ENCODE measurements around the gene TIAM1.

The TIAM1 gene

DNA sequence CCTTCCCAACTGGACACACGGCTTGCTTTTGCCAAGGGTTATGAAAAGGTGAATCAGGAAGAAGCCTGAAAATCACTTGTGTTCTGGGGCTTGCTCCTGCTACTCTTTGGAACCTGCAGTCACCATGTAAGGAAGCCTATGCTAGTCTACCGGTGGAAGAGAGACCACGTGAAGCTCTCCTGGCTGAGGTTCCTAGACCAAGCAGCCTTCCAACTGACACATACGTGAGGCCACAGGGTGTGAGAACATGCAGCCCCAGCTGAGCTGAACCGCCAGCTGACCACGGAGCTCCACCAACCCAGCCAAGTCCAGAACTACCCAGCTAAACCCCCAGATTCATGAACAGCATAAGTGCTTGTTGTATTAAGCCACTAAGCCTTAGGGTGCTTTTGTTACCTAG, 233.0 kb downstream of the TIAM1 start:
- Histone ChIP-seq H3K4me1 (ENCODE audit: control insufficient read depth, insufficient read depth, low read length) (no peaks in the 10 kb centered on the region; the same call in 1 of the 2 replicates), H3K4me3 (ENCODE audit: low read depth, low read length) (no peak overlapping the region), H3K27ac (ENCODE audit: low read depth, low read length) (no peak overlapping the region), H3K9me3 (ENCODE audit: control insufficient read depth, insufficient read depth, low read depth, low read length) (peaks cover 13% of the 10 kb centered on the region), H3K36me3 (ENCODE audit: control insufficient read depth, insufficient read depth, low read length) (no peaks in the 10 kb centered on the region), H3K9ac (ENCODE audit: low read length) (no peak overlapping the region), H3K27me3 (ENCODE audit: control insufficient read depth, insufficient read depth, low read length) (no peaks in the 10 kb centered on the region)

DNA sequence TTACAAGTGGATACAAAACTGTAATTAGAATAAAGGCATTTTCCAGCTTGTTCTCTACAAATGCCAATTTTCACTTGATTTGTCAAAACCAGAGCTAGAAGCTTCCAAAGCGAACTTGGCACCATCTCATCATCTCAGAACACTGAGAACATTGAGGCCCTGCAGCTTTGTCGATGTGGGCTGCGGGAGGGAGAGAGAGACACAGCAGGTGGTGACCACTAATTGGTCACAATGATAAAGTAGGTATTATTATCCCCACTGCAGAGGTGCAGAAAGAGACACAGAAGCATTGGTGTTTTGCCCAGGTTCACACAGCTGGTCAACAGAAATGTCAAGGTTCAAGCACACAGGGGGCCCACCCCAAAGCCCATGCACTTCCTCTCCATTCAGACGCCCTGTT, 233.6 kb downstream of the TIAM1 start:
- no peak overlapping the region for H3K4me3 ChIP-seq (ENCODE audit: low read depth, low read length)
- H3K36me3 ChIP-seq (ENCODE audit: control insufficient read depth, insufficient read depth, low read length), result no peaks in the 10 kb centered on the region
- H3K9ac ChIP-seq (ENCODE audit: low read length), result no peak overlapping the region
- no peaks in the 10 kb centered on the region; the same call in 1 of the 2 replicates for H3K4me1 ChIP-seq (ENCODE audit: control insufficient read depth, insufficient read depth, low read length)
- H3K9me3 ChIP-seq (ENCODE audit: control insufficient read depth, insufficient read depth, low read depth, low read length), result peaks cover 19% of the 10 kb centered on the region
- no peaks in the 10 kb centered on the region for H3K27me3 ChIP-seq (ENCODE audit: control insufficient read depth, insufficient read depth, low read length)
- H3K27ac ChIP-seq (ENCODE audit: low read depth, low read length), result no peak overlapping the region

GRCh38 chr21:31107871-31108270, 236.2 kb downstream of the TIAM1 start:
- Histone ChIP-seq H3K27ac (ENCODE audit: low read depth, low read length) (no peak overlapping the region), H3K4me3 (ENCODE audit: low read depth, low read length) (no peak overlapping the region), H3K9me3 (ENCODE audit: control insufficient read depth, insufficient read depth, low read depth, low read length) (peaks cover 29% of the 10 kb centered on the region), H3K9ac (ENCODE audit: low read length) (no peak overlapping the region), H3K4me1 (ENCODE audit: control insufficient read depth, insufficient read depth, low read length) (no peaks in the 10 kb centered on the region; the same call in 1 of the 2 replicates), H3K27me3 (ENCODE audit: control insufficient read depth, insufficient read depth, low read length) (no peaks in the 10 kb centered on the region), H3K36me3 (ENCODE audit: control insufficient read depth, insufficient read depth, low read length) (no peaks in the 10 kb centered on the region)

- Histone ChIP-seq H3K27ac (ENCODE audit: low read depth, low read length) (no peak overlapping the region), H3K4me1 (ENCODE audit: control insufficient read depth, insufficient read depth, low read length) (no peaks in the 10 kb centered on the region; the same call in 1 of the 2 replicates), H3K27me3 (ENCODE audit: control insufficient read depth, insufficient read depth, low read length) (no peaks in the 10 kb centered on the region), H3K36me3 (ENCODE audit: control insufficient read depth, insufficient read depth, low read length) (no peaks in the 10 kb centered on the region), H3K9me3 (ENCODE audit: control insufficient read depth, insufficient read depth, low read depth, low read length) (peaks cover 29% of the 10 kb centered on the region), H3K4me3 (ENCODE audit: low read depth, low read length) (no peak overlapping the region), H3K9ac (ENCODE audit: low read length) (no peak overlapping the region)
Measured at GRCh38 chr21:31107176-31107785, 236.8 kb downstream of the TIAM1 start.

DNA sequence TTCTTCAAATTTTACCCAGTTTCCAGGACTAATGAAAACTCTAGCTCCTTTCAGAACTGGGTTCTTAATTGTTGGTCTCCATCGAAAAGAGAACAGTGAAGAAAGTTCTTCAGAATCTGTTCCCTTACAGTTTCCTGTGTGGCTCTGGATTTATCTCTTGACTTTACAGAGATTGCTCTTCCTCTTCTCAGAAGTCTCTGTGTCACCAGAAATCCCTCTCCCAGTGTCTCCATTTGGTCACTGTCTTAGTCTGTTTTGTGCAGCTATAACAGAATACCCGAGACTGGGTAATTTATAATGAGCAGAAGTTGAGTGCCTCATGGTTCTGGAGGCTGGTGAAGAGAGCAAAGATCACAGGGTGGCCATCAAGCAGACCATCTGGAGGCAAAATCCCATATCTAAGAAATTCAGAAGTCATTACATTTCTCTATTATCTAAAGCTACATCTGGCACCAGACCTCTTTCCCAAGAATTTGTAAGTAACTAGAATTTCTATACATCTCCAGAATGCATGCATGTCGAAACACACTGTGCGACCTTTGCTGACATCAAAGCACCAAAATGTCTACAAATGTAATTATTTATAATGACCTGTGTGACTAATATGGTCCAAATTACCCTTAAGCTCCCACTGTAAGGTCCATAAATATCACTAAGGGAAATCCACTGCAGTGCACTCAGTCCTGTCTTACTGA, 240.3 kb downstream of the TIAM1 start:
- Histone ChIP-seq H3K9me3 (ENCODE audit: control insufficient read depth, insufficient read depth, low read depth, low read length) (peaks cover 29% of the 10 kb centered on the region), H3K4me1 (ENCODE audit: control insufficient read depth, insufficient read depth, low read length) (no peaks in the 10 kb centered on the region), H3K27ac (ENCODE audit: low read depth, low read length) (no peak overlapping the region), H3K9ac (ENCODE audit: low read length) (no peak overlapping the region), H3K27me3 (ENCODE audit: control insufficient read depth, insufficient read depth, low read length) (no peaks in the 10 kb centered on the region), H3K4me3 (ENCODE audit: low read depth, low read length) (no peak overlapping the region), H3K36me3 (ENCODE audit: control insufficient read depth, insufficient read depth, low read length) (no peaks in the 10 kb centered on the region)

GRCh38 chr21:31103163-31103562, 240.9 kb downstream of the TIAM1 start:
- Histone ChIP-seq H3K36me3 (ENCODE audit: control insufficient read depth, insufficient read depth, low read length) (no peaks in the 10 kb centered on the region), H3K27me3 (ENCODE audit: control insufficient read depth, insufficient read depth, low read length) (no peaks in the 10 kb centered on the region), H3K9me3 (ENCODE audit: control insufficient read depth, insufficient read depth, low read depth, low read length) (peaks cover 29% of the 10 kb centered on the region), H3K9ac (ENCODE audit: low read length) (no peak overlapping the region), H3K4me3 (ENCODE audit: low read depth, low read length) (no peak overlapping the region), H3K4me1 (ENCODE audit: control insufficient read depth, insufficient read depth, low read length) (no peaks in the 10 kb centered on the region), H3K27ac (ENCODE audit: low read depth, low read length) (no peak overlapping the region)

DNA sequence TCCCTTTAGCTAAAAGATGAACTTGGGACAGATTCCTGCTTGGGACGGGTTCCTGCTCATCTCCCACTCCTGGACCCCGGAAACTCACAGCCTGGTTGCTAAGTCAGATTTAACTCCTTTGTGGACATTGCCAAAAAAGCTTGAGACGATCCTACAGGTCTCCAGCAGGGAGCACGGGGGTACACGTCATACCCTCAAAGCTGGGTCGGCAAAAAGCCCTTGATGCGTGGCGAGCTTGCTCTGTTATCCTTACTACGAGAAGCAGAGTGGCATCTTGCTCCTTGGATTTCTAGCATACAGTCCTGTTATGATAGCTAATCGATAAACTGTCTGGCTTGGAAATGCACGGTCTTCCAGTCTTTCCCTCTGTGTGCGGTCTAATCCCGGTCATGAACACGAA, 244.9 kb downstream of the TIAM1 start:
- Histone ChIP-seq H3K27me3 (ENCODE audit: control insufficient read depth, insufficient read depth, low read length) (no peaks in the 10 kb centered on the region), H3K36me3 (ENCODE audit: control insufficient read depth, insufficient read depth, low read length) (no peaks in the 10 kb centered on the region), H3K4me1 (ENCODE audit: control insufficient read depth, insufficient read depth, low read length) (no peaks in the 10 kb centered on the region), H3K27ac (ENCODE audit: low read depth, low read length) (no peak overlapping the region), H3K9me3 (ENCODE audit: control insufficient read depth, insufficient read depth, low read depth, low read length) (no peaks in the 10 kb centered on the region), H3K4me3 (ENCODE audit: low read depth, low read length) (no peak overlapping the region), H3K9ac (ENCODE audit: low read length) (no peak overlapping the region)

DNA sequence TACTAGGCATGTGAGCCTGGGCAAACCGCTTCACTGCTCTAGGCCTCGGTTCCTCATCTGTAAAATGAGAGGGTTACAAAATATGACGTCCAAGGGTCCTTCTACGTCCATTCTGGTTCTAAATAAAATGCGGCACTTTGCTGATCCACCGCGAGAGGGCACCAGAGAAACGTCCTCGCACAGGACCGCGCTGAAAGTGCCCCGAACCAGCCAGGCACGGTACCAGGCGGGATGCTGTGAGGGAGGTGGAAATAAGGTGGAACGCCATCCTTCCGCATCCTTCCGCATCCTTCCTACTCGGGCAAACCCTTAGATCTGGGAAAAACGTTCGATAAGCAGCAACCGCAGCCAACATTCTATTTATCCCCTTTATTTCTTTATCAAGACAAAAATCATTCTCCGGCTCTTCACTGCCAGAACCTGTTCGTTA, 245.5 kb downstream of the TIAM1 start:
- Histone ChIP-seq H3K9ac (ENCODE audit: low read length) (no peak overlapping the region), H3K4me3 (ENCODE audit: low read depth, low read length) (no peak overlapping the region), H3K4me1 (ENCODE audit: control insufficient read depth, insufficient read depth, low read length) (no peaks in the 10 kb centered on the region), H3K27me3 (ENCODE audit: control insufficient read depth, insufficient read depth, low read length) (no peaks in the 10 kb centered on the region), H3K27ac (ENCODE audit: low read depth, low read length) (no peak overlapping the region), H3K36me3 (ENCODE audit: control insufficient read depth, insufficient read depth, low read length) (no peaks in the 10 kb centered on the region), H3K9me3 (ENCODE audit: control insufficient read depth, insufficient read depth, low read depth, low read length) (no peaks in the 10 kb centered on the region)

- H3K36me3 ChIP-seq (ENCODE audit: control insufficient read depth, insufficient read depth, low read length), result no peaks in the 10 kb centered on the region
- H3K27me3 ChIP-seq (ENCODE audit: control insufficient read depth, insufficient read depth, low read length), result no peaks in the 10 kb centered on the region
- H3K4me3 ChIP-seq (ENCODE audit: low read depth, low read length), result no peak overlapping the region
- no peak overlapping the region for H3K27ac ChIP-seq (ENCODE audit: low read depth, low read length)
- H3K4me1 ChIP-seq (ENCODE audit: control insufficient read depth, insufficient read depth, low read length), result no peaks in the 10 kb centered on the region
- no peak overlapping the region for H3K9ac ChIP-seq (ENCODE audit: low read length)
- H3K9me3 ChIP-seq (ENCODE audit: control insufficient read depth, insufficient read depth, low read depth, low read length), result no peaks in the 10 kb centered on the region
Measured at GRCh38 chr21:31092832-31093625, 251.0 kb downstream of the TIAM1 start.

- H3K4me1 ChIP-seq (ENCODE audit: control insufficient read depth, insufficient read depth, low read length), result no peaks in the 10 kb centered on the region
Measured at GRCh38 chr21:31090376-31090775, 253.7 kb downstream of the TIAM1 start.

GRCh38 chr21:31088474-31088751, 255.6 kb downstream of the TIAM1 start:
- H3K9ac ChIP-seq (ENCODE audit: low read length), result no peak overlapping the region
- H3K4me3 ChIP-seq (ENCODE audit: low read depth, low read length), result no peak overlapping the region
- no peak overlapping the region for H3K27ac ChIP-seq (ENCODE audit: low read depth, low read length)
- H3K27me3 ChIP-seq (ENCODE audit: control insufficient read depth, insufficient read depth, low read length), result no peaks in the 10 kb centered on the region
- H3K4me1 ChIP-seq (ENCODE audit: control insufficient read depth, insufficient read depth, low read length), result no peaks in the 10 kb centered on the region
- no peaks in the 10 kb centered on the region for H3K9me3 ChIP-seq (ENCODE audit: control insufficient read depth, insufficient read depth, low read depth, low read length)
- no peaks in the 10 kb centered on the region for H3K36me3 ChIP-seq (ENCODE audit: control insufficient read depth, insufficient read depth, low read length)

More at GRCh38 chr21:31090376-31090775, 253.7 kb downstream of the TIAM1 start:
- Histone ChIP-seq H3K9ac (ENCODE audit: low read length) (no peak overlapping the region), H3K4me3 (ENCODE audit: low read depth, low read length) (no peak overlapping the region), H3K27ac (ENCODE audit: low read depth, low read length) (no peak overlapping the region), H3K9me3 (ENCODE audit: control insufficient read depth, insufficient read depth, low read depth, low read length) (no peaks in the 10 kb centered on the region), H3K36me3 (ENCODE audit: control insufficient read depth, insufficient read depth, low read length) (no peaks in the 10 kb centered on the region), H3K27me3 (ENCODE audit: control insufficient read depth, insufficient read depth, low read length) (no peaks in the 10 kb centered on the region)

All from HUES6 (cell line).